Fibroblast of villous mesenchyme (primary cell): ENCODE data around the gene CTSS. TPM values are rescaled to one million over a fixed set of nuclear protein-coding genes. Genes with fewer than 3 reads are reported as not detected.
A peak's percentile ranks its signal among the peaks of the same experiment; 100 is the strongest.

Experiments
- DNase-seq: peaks from one replicate; pipeline ENCODE4 v3.0.0-alpha.2; 2010; ENCODE audit warnings: low read depth
- H3K4me3 ChIP-seq: 2 replicates; pipeline ENCODE4 v1.5.1; 2011; ENCODE audit warnings: low read depth, mild to moderate bottlenecking, low read length
- CTCF ChIP-seq: IDR thresholded peaks from 2 replicates; pipeline ENCODE4 v1.5.1; 2012; ENCODE audit warnings: low read depth, mild to moderate bottlenecking, low read length; ENCODE audit not compliant: insufficient read depth
- total RNA-seq: library from RNA; depleted of rRNA; stranded (reverse); fragments of >200 nt; gene quantifications from 2 replicates; pipeline ENCODE4 v1.2.3, GENCODE V29; 2012

The CTSS gene
- total RNA-seq = 4.7 and 7.4 TPM in 2 replicates

- TF ChIP-seq CTCF = no peak
- peak; percentile 19 for DNase-seq
- H3K4me3 ChIP-seq = peak within 1 kb of the TSS; percentile 8
These were observed at the start of gene CTSS for GRCh38 chr1:150765296-150765976. Gene CTSS, minus strand, starts transcription at chr1:150765778. Its CDS starts 1,015 bp downstream, at chr1:150764763.

DNA sequence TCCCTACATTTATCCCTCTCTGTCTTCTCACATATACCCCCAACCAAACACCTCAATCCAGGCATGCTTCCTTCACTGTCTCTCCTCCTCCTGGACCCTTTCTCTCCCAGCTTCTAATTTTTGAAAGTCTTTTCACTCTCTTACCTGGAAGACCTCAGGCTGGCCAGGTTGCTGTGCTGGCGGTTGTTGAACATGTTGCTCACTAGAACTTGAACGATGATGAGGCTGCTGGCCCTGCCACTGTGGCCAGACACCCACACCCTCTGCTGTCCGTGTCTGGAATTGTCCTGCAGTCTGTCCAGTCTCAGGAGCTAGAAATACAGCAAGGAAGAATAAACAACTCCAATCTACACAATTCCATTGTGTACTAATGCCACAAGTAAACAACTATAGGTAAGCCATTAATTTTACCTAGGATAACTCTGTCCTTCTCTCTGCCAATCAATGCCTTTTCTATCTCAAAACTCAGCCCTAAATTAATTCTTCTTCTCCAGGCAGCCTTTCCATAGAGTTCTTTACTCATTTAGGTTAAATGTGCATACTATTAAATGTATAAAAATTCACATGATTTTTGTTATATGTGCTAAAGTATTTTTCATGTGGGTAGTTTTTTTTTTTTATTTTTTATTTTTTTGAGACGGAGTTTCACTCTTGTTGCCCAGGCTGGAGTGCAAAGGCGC is 47.6 kb upstream of the CTSS start:
- no peak overlapping the region for H3K4me3 ChIP-seq
- TF ChIP-seq CTCF = peak; percentile 97

GRCh38 chr1:150810958-150811659 is 45.5 kb upstream of the CTSS start:
- no peak overlapping the region for H3K4me3 ChIP-seq
- TF ChIP-seq CTCF = no peak
- peak; percentile 66 for DNase-seq

More for the DNA sequence above, 47.6 kb upstream of the CTSS start:
- DNase-seq = peak; percentile 76

GRCh38 chr1:150809651-150810050 is 44.1 kb upstream of the CTSS start:
- DNase-seq = peak; percentile 60
- no peak for TF ChIP-seq CTCF
- no peak overlapping the region for H3K4me3 ChIP-seq

DNA sequence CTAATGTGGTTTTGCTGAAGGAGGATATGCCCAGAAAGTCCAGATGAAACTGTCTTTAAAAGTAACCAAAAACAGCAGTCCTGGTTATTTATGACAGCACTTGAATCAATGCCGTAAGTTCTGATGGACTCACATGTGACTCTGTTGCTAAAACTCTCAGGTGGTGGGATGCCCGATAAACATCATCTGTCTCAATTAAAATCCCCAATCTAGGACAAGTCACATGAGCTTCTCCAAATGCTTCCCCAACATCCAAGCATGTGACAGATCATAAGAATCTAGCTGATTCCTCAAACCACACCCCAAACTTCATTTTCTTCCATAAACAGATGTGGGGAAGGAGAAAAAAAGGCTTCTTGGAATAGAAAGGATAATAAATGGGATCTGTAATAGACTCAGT is 43.3 kb upstream of the CTSS start:
- DNase-seq = peak; percentile 74

DNA sequence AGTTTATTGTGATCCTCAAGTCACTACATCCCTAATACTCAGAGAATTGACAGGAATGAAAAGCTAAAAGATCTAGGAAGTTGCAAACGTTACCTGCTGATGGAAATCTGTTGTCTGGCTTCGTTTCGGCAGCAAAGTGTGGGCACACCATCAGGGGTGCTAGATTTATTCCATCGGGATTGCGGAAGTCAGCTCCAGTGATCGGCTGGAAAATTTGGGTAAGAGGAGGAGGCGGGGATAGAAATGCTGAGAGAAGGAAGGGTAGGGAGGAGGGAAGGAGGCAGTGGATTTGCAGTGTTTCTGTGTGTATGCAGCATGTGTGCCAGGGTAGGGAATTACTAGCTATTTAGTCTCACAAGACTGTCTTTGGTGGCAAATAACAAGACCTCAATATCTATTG is 42.5 kb upstream of the CTSS start, which contains the start of gene CTSK:
CTSK (minus strand) TSS at position 140 of the 400 bp plus-strand sequence. CDS start 1,455 bp downstream, outside the sequence.
- peak within 1 kb of the TSS; percentile 51 for H3K4me3 ChIP-seq
- DNase-seq = peak; percentile 39
- no peak for TF ChIP-seq CTCF

More for the DNA sequence above, 43.3 kb upstream of the CTSS start:
- TF ChIP-seq CTCF = no peak
- no peak overlapping the region for H3K4me3 ChIP-seq
